Neural cell (in vitro differentiated cells): ENCODE data around the gene ADCY1.

Experiments used
- CTCF ChIP-seq: fragments of 450-650 bp; IDR thresholded peaks from 2 replicates; pipeline ENCODE4 v1.5.1; 2014; ENCODE audit warnings: antibody characterized with exemption, mild to moderate bottlenecking, moderate library complexity; ENCODE audit not compliant: poor library complexity, severe bottlenecking
- EP300 ChIP-seq: fragments of 450-650 bp; conservative IDR thresholded peaks from 2 replicates; pipeline ENCODE4 v1.6.1; 2014; ENCODE audit warnings: antibody characterized with exemption, mild to moderate bottlenecking, moderate library complexity; ENCODE audit not compliant: poor library complexity, severe bottlenecking
- EZH2 ChIP-seq: fragments of 200-600, 300-800 bp; shearing (Covaris generic), sonication (generic); IDR thresholded peaks from 2 replicates; pipeline ENCODE4 v1.6.1; 2014; ENCODE audit warnings: antibody characterized with exemption, low read length, borderline replicate concordance, mild to moderate bottlenecking; ENCODE audit not compliant: insufficient read depth, poor library complexity, severe bottlenecking
- POLR2AphosphoS5 ChIP-seq: IDR thresholded peaks from 2 replicates; pipeline ENCODE4 v1.6.1; 2012
- REST ChIP-seq: IDR thresholded peaks from 2 replicates; pipeline ENCODE4 v1.6.1; 2012; ENCODE audit warnings: borderline replicate concordance
- TAF1 ChIP-seq: IDR thresholded peaks from 2 replicates; pipeline ENCODE4 v1.6.1; 2012; ENCODE audit warnings: low read depth

- TF ChIP-seq CTCF = no peak
- TF ChIP-seq EZH2 = no peak
- no peak for TF ChIP-seq REST
- no peak for TF ChIP-seq EP300
- no peak for TF ChIP-seq TAF1
- TF ChIP-seq POLR2AphosphoS5 = no peak
Measured at GRCh38 chr7:45660201-45660900, 86.2 kb downstream of the ADCY1 start.
